GM21737 (cell line): ENCODE data around the gene NT5C.
A peak's percentile ranks its signal among the peaks of the same experiment; 100 is the strongest.

Experiments
- ATAC-seq: cut with Tn5 transposase; IDR thresholded peaks from one replicate; pipeline ENCODE4 v1.9.1; 2021; ENCODE audit warnings: mild to moderate bottlenecking, moderate library complexity; ENCODE audit not compliant: unreplicated experiment

The NT5C gene

DNA sequence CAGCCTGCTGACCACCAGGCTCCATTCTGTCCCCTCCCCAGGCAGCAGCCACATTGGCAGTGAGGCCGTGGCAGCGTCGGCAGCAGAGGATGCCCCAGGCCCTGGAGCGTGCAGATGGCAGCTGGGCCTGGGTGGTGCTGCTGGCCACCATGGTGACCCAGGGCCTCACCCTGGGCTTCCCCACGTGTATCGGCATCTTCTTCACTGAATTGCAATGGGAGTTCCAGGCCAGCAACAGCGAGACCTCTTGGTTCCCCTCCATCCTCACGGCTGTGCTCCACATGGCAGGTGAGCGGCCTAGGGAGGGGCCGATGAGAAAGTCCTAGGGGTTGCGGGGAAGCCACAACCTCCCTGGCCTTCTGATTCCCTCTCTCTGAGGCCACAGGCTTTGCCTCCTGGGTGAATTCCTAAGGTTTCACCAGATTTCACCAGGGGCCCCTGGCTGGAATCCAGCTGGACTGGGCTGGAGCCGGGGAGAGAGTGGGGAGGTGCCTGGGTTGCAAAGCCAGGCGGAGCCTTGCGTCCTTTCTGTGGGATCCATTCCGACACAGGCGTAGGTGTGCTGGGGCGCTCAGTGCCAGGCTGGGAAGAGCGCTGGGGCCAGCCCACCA is 37.9 kb downstream of the NT5C start:
- no peak for ATAC-seq

- no peak for ATAC-seq
Measured at GRCh38 chr17:75091855-75092327, 39.7 kb downstream of the NT5C start.

DNA sequence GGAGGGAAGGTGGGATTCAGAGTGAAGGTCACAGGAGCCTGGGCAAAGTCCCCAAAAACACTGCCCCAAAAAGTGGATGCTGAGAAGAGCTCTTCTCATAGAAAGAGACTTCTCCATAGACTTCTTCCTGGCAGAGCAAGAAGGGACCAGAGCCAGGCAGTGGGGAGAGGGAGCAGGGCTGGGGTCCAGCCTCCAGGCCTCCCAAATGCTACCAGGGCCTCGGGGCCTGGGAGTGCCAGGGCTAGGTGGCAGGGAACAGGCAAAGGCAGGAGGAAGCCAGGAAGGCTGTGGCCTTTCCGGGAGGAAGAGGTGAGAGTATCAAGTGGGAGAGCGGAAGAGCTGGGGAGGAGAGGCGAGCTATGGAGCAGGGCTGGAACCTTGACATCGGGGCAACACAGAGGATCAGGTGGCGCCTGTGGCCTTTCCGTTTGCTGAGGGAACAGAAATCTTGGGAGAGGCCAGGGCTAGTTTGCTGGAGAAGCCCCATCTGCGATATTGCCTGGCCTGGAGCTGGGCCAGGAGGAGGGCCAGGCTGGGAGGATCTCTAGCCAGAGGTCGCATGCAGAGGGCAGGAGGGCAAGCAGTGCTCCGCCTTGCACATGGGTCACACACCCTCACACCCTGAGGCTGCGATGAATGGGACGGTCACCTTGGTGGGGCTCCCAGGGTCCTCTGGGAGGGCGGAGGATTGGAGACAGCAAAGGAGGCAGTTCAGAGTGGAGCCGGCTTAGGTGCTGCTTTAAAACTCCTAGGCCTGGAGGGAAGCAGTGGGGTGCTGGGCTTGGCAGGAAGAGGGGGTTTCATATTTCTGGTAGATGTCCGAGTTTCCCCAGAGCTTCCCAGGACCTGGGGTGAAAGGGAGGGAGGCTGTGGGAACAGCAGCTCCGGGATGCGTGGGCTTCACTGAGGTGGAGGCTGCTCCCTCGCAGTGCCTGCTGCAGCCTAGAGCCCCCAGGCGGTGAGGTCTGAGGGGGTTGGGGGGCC is 40.4 kb downstream of the NT5C start:
- no peak for ATAC-seq

GRCh38 chr17:75088465-75089417 is 42.8 kb downstream of the NT5C start:
- ATAC-seq = no peak

GRCh38 chr17:75087558-75088453 is 43.7 kb downstream of the NT5C start, which contains the start of gene SLC16A5:
SLC16A5 (plus strand) TSS chr17:75087954; CDS start chr17:75093637, 5,683 bp downstream.
- peak; percentile 60 for ATAC-seq

GRCh38 chr17:75087182-75087557 is 44.4 kb downstream of the NT5C start:
- no peak for ATAC-seq

- no peak for ATAC-seq
Measured at GRCh38 chr17:75086496-75087181, 44.9 kb downstream of the NT5C start.

DNA sequence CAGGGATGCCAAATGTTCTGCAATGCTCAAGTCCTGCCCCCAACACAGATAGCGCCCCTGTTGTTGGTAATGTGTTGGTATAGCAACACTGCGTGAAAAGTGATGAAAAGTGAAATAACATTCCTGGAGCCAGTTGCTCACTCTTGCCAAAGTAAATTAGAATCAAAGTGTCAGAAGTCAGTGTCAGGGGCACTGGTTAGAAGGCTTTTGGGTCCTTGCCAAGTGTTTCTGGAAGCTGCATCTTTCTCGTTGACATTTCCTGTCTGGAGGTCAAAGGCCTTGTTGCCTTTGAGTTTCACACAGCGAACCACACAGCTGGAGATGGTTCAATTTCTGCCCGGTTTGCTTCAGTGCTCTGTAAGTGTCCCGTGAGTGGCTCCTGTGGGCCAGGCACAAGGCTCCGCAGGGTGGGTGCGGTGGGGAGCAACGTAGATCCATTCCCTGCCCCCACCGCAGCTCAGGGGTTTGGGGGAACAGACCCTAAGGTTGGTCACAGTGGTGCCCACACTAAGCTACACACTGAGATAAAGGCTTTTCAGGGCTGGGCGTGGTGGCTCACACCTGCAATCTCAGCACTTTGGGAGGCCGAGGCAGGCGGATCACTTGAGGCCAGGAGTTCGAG is 47.4 kb downstream of the NT5C start:
- no peak for ATAC-seq

GRCh38 chr17:75082683-75083082 is 48.9 kb downstream of the NT5C start:
- no peak for ATAC-seq

DNA sequence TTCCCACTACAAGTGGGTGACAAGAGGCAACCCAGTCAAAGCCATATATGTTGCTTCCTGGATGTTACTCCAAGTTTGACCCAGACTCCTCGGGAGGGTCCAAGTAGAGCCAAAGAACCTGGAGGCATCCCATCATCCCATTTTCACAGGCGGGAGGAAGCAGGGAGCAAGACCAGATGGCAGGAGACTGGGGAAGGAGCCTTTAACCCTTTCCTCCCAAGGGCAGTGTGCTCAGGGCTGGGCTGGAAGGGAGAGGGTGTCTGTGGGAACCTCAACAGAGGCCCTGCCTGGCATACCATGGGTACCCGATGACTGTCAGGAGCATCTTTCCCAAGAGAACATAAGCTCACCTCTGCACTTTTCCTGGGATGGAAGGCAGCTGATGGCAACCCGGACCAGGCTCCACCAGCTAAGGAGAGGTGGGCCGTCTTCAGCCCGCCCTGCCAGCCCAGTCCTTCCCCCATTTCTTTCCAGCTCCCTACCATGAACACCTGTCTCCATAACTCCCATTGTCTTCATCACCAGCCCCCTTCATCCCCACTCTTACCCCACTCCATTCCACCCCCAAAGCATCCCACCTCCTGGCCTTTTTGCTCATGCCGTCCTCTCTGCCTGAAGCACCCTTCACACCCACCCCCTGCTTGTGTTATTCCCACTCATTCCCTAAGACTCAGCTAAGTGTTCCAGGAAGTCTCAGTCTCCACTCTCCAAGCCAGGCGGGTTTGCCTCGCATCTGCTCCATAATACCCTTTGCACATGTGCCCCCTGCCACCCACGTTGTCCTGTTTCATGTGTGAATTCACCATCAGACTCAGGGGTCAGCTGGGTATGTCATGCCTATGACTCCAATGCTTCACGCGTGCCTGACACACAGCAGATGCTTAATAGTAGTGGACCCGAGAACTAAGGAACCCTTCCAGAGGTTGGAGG is 49.7 kb downstream of the NT5C start:
- ATAC-seq = no peak
